NCI-H187 treated with DMSO at 0.1 percent for 48 hours (cell line): Measurements from ENCODE around the gene TRAF6.
"Not testable (repeated sequence)": the region's sequence is repeated elsewhere in the genome, so short reads cannot be mapped to it uniquely, and the experiment has no call there.

Source experiments
- DNase-seq: peaks from one replicate; lab custom pipeline; 2025; lab: John Stamatoyannopoulos, UW

The TRAF6 gene, protein sequence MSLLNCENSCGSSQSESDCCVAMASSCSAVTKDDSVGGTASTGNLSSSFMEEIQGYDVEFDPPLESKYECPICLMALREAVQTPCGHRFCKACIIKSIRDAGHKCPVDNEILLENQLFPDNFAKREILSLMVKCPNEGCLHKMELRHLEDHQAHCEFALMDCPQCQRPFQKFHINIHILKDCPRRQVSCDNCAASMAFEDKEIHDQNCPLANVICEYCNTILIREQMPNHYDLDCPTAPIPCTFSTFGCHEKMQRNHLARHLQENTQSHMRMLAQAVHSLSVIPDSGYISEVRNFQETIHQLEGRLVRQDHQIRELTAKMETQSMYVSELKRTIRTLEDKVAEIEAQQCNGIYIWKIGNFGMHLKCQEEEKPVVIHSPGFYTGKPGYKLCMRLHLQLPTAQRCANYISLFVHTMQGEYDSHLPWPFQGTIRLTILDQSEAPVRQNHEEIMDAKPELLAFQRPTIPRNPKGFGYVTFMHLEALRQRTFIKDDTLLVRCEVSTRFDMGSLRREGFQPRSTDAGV

DNA sequence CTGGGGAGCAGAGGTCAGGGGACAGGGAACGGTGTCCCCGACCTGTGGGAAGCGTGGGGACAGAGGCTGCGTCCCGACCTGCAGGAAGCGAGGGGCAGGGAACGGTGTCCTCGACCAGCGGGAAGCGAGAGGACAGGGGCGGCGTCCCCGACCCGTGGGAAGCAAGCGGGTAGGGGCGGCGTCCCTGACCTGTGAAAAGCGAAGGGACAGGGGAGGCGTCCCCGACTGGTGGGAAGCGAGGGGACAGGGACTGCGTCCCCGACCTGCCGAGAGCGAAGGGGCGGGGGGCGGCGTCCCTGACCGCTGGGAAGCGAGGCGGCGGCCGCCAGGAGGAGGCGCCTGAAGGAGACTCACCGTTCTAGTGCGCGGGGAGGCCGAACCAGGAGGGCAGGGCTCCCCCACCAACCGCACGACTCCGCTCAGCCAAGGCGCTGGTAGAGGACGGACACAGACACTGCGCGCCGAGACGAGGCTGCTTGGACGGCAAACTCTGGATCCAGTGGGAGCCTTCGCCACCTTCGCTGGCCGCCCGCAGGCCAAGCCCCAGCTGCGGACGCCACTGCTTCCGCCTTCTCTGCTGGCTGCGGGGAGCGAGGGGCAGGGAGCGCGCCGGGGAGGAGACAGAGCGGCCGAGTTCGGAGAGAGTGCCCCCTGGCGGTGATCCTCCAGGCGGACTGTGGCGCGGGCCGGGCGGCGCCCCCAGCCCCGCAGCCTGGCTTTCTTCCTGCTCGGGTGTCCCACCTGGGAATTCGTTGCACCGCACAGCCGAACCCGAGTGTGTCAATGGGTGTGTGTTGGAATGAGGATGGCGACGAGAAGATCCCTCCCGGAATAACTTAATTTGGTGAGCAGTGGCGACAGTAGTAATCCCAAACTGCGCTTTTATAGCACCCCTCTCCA is at the start of gene TRAF6:
Gene TRAF6, minus strand, starts transcription at position 579 of the 900 bp plus-strand sequence. CDS start 8,757 bp downstream, outside the sequence.
- no peak for DNase-seq

DNA sequence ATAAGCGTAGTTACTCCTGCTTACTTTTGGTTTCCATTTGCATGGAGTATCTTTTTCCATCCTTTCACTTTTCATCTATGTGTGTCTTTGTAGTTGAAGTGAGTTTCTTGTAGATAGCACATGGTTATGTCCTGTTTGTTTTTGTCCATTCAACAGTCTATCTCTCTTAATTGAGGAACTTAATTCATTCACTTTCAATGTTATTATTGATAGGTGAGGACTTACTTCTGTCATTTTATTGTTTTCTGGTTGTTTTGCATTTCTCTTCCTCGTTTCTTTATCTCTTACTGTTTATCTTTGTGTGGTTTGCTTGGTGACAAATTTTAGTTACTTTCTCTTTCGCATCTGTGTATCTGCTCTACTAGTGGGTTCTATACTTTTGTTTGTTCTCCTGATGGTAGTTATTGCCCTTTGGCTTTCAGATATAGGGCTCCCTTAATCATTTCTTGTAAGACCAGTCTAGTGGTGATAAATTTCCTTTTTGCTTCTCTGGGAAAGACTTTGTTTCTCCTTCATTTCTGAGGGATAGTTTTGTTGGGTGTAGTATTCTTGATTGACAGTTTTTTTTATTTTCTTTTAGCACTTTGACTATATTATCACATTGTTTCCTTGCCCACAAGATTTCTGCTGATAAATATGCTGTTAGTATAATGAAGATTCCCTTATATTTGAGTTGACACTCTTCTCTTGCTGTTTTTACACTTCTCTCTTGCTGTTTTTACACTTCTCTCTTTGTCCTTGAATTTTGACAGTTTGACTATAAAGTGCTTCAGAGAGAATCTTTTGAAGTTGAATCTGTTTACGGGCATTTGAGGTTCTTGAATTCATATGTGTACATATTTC is 48.7 kb upstream of the TRAF6 start:
- no peak for DNase-seq

DNA sequence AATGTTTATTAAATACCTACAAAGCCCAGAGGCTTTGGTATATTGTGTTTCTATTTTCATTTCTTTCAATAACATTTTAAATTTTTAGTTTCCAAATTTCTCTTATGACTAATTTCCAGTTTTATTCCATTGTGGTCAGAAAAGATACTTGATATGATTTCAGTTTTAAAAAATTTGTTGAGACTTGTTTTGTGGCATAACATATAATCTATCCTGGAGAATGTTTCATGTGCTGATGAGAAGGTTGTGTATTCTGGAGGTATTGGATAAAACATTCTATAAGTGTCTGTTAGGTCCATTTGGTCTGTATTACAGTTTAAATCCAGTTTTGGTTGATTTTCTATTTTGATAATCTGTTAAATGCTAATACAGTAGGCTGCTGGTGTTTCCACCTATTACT is 47.9 kb upstream of the TRAF6 start:
- no peak for DNase-seq

DNA sequence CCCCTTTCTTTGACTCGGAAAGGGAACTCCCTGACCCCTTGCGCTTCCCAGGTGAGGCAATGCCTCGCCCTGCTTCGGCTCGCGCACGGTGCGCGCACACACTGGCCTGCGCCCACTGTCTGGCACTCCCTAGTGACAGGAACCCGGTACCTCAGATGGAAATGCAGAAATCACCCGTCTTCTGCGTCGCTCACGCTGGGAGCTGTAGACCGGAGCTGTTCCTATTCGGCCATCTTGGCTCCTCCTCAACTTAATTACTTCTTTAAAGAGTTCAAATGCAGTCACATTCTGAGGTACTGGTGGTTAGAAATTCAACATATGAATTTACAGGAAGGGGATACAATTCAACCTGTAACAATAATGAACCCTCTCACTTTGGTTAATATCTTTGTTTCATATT is 47.3 kb upstream of the TRAF6 start:
- not testable (repeated sequence) for DNase-seq

DNA sequence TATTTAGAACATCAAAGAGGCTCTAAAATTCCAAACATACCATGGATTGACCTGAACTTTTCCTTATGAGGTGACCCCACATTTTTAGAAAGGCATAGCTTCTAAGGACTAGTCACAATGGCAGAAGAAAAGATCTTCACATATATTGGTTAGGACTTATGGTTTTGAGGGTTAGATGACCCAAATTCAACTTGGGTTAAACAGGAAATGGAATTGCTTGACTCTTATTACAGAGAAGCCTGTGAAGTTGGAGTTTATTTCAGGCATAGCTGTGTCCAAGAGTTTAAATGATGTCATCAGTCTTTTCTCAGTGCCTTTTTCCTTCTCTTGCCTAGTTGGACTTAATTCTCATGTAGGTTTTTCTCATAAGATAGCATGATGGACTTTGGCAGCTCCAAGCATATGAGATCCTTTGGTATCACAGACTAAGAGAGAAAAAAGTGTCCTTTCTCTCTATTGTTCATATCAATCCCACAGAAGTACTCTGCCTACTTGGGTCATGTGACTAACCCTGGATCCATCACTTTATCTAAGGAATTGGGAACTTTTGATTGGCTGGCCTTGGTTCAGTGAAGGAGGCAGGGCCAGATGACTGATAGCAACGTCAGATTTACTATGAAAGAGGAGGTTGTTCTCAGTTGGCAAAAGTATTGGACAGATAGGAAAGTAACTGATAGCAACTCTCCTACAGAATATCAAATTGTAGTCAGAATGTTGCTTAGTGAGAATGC is 40.5 kb upstream of the TRAF6 start:
- DNase-seq: no peak

DNA sequence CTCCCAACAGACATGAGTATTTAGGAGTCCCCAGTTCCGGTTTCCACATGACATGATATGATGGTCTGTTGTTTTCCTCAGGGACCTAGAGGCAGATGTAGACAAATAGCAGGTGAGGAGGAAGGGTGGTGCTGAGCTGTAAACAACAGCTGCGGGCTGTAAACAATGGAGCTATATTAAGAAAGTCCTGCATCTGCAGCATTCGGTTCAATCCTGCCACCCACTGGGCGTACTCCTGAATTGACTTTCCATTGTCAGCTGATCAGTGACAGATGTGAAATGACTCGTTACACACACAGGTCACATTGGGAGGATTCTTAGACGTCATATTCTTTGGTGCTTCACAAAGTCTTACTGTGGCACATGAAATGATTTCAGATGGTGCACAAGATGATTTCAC is 30.9 kb upstream of the TRAF6 start:
- DNase-seq: peak; percentile 43

DNA sequence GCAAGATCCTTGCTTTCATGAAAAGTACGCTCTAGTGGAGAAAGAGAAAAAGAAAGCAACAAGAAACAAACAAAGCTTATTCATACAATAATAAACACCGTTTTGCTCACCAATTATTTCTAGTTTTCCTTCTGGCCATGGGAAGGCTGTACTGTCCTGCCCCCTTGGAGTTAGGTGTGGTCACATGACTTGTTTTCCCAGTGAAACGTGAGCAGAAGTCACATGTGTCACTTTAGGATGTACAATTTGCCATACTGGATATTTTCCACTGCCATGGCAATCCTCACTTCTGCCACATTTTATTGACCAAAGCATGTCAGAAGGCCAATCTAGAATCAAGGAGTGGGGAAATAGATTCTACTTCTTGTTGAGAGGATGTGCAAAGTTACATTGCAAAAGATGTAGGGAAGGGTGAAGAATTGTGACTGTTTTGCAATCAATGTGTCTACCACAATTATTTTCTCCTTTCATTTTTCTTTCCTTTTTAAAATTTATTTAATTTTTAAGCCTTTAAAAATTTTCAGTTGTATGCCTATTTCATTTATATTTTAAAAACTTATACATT is 24.3 kb upstream of the TRAF6 start:
- no peak for DNase-seq

DNA sequence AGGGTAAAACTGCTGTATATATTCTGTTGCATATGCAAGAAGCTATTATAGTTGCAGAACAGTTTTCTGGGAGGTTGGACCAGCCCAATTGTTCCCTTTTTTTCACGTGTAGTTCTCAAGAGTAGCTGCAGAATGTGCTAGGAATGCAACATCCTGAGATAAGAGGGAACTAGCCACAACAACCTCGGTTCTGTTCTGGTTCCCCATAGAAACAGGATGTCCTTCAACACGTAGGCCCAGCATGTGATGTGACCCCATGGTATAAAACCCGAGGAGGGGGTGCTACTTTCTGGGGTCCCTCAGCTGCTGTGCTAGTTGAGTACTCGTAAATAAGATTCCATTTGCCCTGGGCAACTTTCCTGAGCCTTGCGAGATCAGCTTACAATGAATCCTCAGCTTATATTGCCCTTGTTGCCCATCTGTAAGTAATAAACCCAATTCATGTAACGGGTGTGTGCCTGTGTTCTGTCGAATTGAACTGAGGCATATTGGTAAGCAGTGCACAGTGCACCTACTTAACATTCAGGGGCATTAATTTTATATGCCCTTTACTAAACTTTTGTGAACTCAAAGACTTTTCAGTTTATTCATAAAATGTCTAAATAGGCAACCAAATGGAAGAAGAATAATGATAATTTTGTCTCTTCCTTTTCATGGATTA is 23.0 kb upstream of the TRAF6 start:
- DNase-seq: no peak

DNA sequence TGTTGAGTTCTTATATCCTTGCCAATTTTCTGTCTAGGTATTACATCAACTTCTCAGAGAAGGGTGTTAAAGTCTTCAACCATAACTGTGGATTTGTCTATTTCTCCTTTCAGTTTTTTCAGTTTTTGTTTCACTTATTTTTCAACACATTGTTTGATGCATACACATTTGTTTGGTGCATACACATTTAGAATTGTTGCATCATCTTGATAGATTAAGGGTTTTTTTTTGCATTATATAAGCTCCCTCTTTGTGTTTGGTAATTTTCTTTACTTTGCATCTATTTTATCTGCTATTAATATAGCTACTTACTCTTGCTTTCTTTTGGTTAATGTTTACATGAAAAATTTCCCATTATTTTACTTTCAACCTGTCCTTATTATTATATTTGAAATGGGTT is 20.8 kb upstream of the TRAF6 start:
- no peak for DNase-seq

DNA sequence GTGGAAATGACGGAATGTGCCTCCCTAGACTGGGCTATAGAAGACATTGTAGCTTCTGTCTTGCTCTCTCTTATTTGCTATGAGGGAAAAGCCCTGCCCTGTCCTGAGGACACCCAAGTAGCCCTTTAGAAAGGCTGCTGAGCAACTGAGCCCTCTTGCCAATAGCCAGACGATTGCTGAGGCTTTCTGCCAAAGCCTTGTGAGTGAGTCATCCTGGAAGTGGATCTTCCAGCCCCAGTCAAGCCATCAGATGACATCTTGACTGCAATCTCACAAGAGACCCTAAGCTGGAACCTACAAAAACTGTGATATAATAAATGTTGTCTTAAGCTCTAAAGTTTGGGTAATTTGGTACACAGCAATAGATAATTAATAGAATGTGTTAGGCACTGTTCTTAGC is 3.9 kb upstream of the TRAF6 start:
- no peak for DNase-seq

DNA sequence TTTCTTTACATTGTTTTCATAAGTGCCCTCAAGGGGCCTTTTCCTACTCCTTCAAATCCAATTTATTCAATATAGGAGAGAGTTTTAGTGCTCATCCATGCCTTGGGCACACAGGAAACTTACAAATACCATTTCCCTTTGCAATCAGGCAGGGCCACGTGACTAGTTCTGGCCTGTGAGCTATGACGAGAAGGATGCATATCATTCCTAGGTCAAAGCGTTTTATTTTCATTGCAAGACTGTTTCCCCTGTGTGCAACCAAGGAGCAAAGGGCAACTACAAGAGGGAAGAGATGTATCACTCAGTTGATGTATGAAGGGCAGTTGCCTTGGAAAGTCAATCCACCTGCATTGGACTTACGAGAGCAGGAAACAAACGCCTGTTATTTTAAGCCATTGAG is 1.9 kb upstream of the TRAF6 start:
- no peak for DNase-seq

DNA sequence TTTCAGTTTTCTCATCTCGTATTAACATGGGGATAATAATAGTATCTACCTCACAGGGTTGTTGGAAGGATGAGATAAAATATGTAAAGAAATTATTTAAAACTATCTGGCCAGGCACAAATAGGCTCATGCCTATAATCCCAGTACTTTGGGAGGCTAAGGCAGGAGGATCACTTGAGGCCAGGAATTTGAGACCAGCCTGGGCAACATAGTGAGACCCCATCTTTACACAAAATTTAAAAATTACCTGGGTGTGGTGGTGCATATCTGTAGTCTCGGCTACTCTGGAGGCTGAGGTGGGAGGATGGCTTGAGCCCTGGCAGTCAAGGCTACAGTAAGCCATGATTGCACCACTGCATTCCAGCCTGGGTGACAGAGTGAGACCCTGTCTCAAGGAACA is 990 bp upstream of the TRAF6 start:
- DNase-seq: not testable (repeated sequence)

DNA sequence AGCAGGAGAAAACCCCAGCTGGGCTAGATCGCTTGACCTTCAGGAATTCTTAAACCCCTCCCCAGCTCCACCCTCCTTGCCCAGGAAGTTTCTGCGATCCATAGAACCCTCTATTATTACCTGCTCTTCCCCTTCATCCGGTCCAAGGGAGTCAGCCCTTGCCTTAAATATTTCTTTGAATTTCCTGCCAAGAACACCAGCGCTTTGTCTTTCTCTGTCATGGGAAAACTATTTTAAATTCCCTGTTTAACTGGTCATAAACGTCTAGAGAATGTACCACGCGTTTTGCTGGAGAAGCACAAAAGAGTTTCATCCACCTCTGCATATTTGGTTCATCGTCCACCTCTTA is 496 bp upstream of the TRAF6 start:
- DNase-seq: no peak

DNA sequence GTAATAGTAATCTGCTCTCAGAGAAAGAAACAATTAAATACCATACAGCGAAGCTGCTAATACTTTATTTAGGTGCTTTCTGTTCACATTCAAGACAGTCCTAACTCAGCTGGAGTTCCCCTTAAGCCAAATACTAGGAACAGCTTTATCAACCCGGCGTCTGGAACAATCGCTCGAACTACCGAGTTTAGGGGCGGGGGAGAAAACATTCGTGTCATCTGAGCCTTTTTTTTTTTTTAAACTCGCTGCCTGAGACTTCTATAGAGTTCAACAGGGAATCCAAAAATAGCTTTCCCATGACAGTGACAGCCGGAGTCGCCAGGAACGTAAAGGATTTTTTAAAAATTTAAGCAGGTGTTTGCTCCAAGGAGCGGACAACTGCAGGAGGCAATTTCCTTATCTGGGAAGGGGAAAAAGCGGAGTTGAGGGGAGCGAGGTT is 852 bp downstream of the TRAF6 start:
- DNase-seq: no peak

DNA sequence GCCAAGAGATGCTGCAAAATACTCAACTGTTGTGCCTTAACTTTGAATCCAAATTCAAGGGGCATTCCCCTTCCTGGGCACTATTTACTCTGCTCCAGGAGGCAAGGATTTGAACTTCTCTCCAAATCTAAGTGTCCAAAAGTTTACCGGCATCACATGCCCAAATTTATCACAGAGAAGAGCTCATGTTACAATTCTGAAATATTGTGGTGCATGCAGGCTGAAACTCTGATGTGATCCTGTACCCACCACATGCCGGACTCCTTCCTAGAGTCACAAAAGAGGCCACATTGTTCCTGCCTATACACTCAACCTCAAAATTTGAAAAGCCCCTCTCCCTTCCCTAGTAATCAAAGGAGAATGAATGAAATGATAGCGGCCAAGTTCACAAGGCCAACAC is 1.3 kb downstream of the TRAF6 start:
- no peak for DNase-seq

DNA sequence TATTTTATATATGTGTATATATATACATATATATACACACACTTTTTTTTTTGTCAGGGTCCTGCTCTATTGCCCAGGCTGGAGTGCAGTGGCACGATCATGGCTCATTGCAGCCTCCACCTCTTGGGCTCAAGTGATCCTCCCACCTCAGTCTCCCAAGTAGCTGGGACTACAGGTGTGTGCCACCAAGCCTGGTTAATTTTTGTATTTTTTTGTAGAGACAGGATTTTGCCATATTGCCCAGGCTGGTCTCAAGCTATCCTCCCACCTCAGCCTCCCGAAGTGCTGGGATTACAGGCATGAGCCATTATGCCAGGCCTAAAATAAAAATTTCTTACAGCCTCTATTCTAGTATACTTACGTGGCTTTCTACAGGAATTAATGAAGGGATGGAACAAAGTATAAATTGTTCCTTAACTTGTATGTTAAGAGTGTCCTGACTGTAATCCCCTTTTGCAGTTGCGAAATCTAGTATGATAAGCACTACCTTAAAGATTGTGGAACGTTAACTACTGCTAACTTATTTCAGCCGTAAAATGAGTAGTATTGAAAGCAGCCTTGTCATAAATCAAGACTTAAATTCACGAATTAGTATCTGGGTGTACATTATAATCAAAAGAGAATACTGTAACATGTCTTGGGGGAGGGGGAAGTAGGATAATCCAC is 2.1 kb downstream of the TRAF6 start:
- no peak for DNase-seq

DNA sequence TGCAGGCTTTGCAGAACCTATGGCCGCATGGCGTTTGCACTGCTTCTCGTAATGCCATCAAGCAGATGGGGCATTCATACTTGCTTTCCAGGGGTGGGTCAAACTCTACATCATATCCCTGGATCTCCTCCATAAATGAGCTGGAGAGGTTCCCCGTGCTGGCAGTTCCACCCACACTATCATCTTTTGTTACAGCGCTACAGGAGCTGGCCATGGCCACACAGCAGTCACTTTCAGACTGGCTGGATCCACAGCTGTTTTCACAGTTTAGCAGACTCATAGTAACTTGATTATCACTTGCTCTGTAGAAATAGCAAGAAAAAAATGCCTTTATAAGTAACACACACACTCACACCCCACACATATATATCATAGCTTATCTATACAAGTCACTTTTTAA is 8.8 kb downstream of the TRAF6 start:
- DNase-seq: no peak

DNA sequence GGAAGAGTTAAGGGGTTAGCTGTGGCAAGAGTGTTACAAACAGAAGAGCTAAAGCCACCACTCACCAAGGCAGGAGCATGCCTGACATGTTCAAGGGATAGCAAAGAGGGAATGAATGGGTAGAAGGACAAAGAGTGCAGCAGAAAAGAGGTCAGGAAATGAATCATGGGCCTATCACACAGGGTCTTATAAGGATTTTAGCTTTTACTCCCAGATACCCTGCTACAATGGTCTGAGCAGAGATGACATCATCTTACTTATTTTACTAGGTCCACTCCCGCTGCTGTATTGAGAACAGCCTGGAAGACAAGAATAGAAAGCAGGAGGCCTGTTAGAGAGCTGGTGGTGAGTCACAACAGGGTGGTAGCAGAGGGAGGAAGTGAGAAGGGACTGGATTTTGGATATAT is 9.8 kb downstream of the TRAF6 start:
- DNase-seq: no peak

DNA sequence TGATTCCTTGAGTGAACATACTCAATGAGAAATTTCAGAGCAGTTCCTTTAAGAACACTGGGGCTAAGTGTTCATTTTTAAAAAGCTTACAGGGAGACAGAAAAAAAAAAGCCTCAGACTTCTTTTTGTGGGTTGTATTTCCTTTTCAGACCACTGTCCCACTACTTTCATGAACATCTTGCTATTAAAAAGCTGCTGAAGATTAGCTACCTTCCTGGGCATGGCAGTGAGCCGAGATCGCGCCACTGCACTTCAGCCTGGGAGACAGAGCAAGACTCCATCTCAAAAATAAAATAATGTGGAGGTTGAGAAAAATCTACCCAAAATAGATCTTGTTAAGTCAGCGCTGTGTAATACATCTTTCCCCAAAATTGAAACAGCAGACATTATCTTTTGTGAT is 10.8 kb downstream of the TRAF6 start:
- DNase-seq: no peak

DNA sequence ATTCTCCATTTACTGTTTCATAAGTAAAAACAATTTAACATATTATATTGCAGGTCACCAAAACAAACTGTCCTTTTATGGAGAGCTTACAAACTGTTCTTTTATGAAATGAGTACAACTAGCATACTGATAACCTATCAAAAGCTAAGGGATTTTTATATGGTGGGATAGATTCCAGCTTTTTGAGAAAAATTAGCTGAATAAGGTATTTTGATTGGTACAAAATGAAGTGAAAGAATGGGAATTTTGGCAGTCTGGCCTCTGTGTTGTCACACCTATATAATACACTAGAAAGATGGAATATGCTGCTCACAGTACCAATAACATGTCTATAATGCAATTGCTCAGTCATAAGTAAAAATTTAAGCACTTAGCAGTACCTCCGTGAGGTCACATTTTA is 11.4 kb downstream of the TRAF6 start:
- no peak for DNase-seq
